ENCODE measurements around the gene ACKR1.

GRCh38 chr1:159161719-159162026 lies 43.0 kb upstream of the ACKR1 start:
- TF ChIP-seq POLR2AphosphoS5 (IDR thresholded peaks at IDR 0.05; ENCODE audit: insufficient read depth, low read depth, low read length): no peak
- TF ChIP-seq, protein P1, sequence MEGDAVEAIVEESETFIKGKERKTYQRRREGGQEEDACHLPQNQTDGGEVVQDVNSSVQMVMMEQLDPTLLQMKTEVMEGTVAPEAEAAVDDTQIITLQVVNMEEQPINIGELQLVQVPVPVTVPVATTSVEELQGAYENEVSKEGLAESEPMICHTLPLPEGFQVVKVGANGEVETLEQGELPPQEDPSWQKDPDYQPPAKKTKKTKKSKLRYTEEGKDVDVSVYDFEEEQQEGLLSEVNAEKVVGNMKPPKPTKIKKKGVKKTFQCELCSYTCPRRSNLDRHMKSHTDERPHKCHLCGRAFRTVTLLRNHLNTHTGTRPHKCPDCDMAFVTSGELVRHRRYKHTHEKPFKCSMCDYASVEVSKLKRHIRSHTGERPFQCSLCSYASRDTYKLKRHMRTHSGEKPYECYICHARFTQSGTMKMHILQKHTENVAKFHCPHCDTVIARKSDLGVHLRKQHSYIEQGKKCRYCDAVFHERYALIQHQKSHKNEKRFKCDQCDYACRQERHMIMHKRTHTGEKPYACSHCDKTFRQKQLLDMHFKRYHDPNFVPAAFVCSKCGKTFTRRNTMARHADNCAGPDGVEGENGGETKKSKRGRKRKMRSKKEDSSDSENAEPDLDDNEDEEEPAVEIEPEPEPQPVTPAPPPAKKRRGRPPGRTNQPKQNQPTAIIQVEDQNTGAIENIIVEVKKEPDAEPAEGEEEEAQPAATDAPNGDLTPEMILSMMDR (IDR thresholded peaks at IDR 0.05; ENCODE audit: extremely low read depth in 1 of 2, insufficient read depth in 1 of 2, low read depth in 1 of 2, low read length in 2 of 2): no peak

Data from endothelial cell of umbilical vein (primary cell).